Chondrocyte (in vitro differentiated cells): Measurements from ENCODE around the gene CHRM1. TPM values are rescaled to one million over a fixed set of nuclear protein-coding genes. Genes with fewer than 3 reads are reported as not detected.
A peak's percentile ranks its signal among the peaks of the same experiment; 100 is the strongest.

Experiments
- DNase-seq: peaks from one replicate; pipeline ENCODE4 v3.0.0; 2021; ENCODE audit warnings: mixed read lengths, low spot score
- H3K27ac Mint-ChIP-seq: one replicate; pipeline ENCODE4 v1.8.0; 2021; ENCODE audit warnings: mild to moderate bottlenecking, moderate library complexity, mixed read lengths; ENCODE audit not compliant: unreplicated experiment
- H3K27me3 Mint-ChIP-seq: 2 replicates; pipeline ENCODE4 v1.8.0; 2021; ENCODE audit warnings: low read depth, mixed read lengths
- H3K36me3 Mint-ChIP-seq: 2 replicates; pipeline ENCODE4 v1.8.0; 2021; ENCODE audit warnings: low read depth, mixed read lengths
- H3K4me1 Mint-ChIP-seq: 2 replicates; pipeline ENCODE4 v1.8.0; 2021; ENCODE audit warnings: low read depth, mild to moderate bottlenecking, mixed read lengths
- H3K4me3 Mint-ChIP-seq: one replicate; pipeline ENCODE4 v1.8.0; 2021; ENCODE audit warnings: mild to moderate bottlenecking, moderate library complexity, mixed read lengths; ENCODE audit not compliant: unreplicated experiment
- H3K9me3 Mint-ChIP-seq: 2 replicates; pipeline ENCODE4 v1.8.0; 2021; ENCODE audit warnings: low read depth, mixed read lengths
- CTCF ChIP-seq: fragments of 200-600 bp; sonication (generic); IDR thresholded peaks from 2 replicates; pipeline ENCODE4 v1.5.0; 2021; ENCODE audit warnings: antibody characterized with exemption, mild to moderate bottlenecking, moderate library complexity
- total RNA-seq: library from RNA; stranded (reverse); gene quantifications from 3 replicates; pipeline ENCODE4 v1.2.1, GENCODE V29; 2021

The CHRM1 gene
- total RNA-seq, 1 donor from 2014 or later: not detected

GRCh38 chr11:62908468-62909072 is 12.6 kb downstream of the CHRM1 start:
- H3K36me3 Mint-ChIP-seq: no peaks in the 10 kb centered on the region
- no peak overlapping the region for H3K4me3 Mint-ChIP-seq
- no peak for DNase-seq
- no peak overlapping the region for H3K27ac Mint-ChIP-seq
- H3K27me3 Mint-ChIP-seq: peaks cover 7% of the 10 kb centered on the region
- TF ChIP-seq CTCF: no peak
- no peaks in the 10 kb centered on the region for H3K9me3 Mint-ChIP-seq
- H3K4me1 Mint-ChIP-seq: no peaks in the 10 kb centered on the region

DNA sequence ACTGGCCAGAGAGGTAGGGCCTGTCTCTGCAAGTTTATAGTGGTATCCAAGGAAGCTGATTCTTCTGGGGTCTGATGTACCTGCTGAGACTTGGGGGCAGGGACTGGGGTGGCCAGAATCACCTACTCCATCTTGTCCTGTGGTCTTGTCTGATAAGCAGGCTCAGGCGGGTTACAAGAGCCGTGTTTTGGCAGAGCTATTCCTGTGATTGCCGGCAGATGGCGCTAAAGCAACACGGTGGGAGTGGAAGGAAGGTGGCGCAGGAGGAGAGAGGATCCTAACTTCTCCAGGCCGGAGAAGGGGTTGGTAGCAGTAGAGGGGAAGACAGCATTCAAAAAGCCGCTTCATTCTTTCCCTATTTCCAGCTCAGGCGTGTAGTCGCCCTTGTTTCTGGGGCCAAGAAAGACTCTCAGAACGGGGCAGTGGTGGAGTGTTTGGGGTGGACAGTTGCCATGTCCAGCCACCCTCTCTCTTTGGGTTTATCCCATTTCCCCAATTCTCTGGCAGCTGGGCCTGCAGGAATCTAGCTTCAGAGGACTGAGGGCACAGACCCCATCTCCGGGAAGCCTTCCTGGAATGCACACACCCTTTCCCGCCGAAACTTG is 15.1 kb downstream of the CHRM1 start:
- peak; percentile 96 for TF ChIP-seq CTCF
- Mint-ChIP-seq H3K4me1 (no peaks in the 10 kb centered on the region), H3K9me3 (no peaks in the 10 kb centered on the region), H3K27ac (no peak overlapping the region), H3K4me3 (no peak overlapping the region), H3K27me3 (peaks cover 19% of the 10 kb centered on the region), H3K36me3 (no peaks in the 10 kb centered on the region)
- DNase-seq: no peak

DNA sequence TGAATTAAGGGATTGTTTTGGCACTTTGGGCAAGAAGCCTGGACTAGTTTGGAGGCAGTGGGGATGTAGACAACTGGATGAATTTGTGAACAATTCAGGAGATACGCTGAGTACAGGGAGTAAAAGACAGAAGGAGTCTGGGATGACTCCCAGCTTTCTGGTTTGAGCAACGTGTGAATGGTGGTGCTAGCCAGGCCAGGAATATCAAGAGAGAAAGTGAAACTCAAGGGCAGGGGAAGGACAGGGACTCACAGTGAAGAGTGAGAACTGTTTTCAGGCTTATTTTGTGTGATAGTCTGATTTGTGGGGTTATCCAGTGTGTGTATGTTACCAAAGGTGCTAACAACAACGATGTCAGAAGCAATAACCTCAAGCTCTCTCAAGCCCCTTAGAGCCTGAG is 15.9 kb downstream of the CHRM1 start:
- no peak for TF ChIP-seq CTCF
- Mint-ChIP-seq H3K36me3 (peaks cover under 1% of the 10 kb centered on the region), H3K27me3 (peaks cover 21% of the 10 kb centered on the region), H3K4me3 (no peak overlapping the region), H3K4me1 (no peaks in the 10 kb centered on the region), H3K9me3 (no peaks in the 10 kb centered on the region), H3K27ac (no peak overlapping the region)
- no peak for DNase-seq

DNA sequence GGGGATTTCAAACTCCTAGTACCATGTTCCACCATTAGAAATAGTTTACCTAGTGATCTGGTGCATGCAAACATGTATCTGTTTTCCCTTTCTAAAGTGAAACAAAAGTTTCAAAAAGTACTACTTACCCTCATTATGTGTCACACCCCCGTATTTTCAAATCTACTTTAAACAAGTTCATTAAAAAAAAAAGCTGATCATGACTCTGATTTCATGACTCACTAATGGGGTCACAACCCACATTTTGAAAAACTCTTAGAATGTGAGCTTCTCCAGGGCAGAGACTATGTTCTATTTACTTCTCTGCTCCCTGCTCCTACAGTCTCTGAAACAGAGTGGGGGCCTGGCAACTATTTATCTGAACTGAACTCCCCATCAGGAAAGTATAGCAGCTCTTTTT is 18.2 kb downstream of the CHRM1 start:
- no peak overlapping the region for H3K27ac Mint-ChIP-seq
- H3K9me3 Mint-ChIP-seq: no peaks in the 10 kb centered on the region
- H3K4me3 Mint-ChIP-seq: no peak overlapping the region
- no peaks in the 10 kb centered on the region for H3K4me1 Mint-ChIP-seq
- DNase-seq: no peak
- peaks cover 1% of the 10 kb centered on the region for H3K36me3 Mint-ChIP-seq
- peaks cover 27% of the 10 kb centered on the region for H3K27me3 Mint-ChIP-seq
- no peak for TF ChIP-seq CTCF

- no peaks in the 10 kb centered on the region for H3K4me1 Mint-ChIP-seq
- H3K36me3 Mint-ChIP-seq: peaks cover 1% of the 10 kb centered on the region
- no peaks in the 10 kb centered on the region for H3K9me3 Mint-ChIP-seq
- no peak for DNase-seq
- H3K4me3 Mint-ChIP-seq: no peak overlapping the region
- peaks cover 27% of the 10 kb centered on the region for H3K27me3 Mint-ChIP-seq
- H3K27ac Mint-ChIP-seq: no peak overlapping the region
- TF ChIP-seq CTCF: no peak
Observed at GRCh38 chr11:62898027-62898426, 23.1 kb downstream of the CHRM1 start.
